HEK293T (cell line): ENCODE measurements around the gene HNRNPLL.
"Not testable (repeated sequence)": the region's sequence is repeated elsewhere in the genome, so short reads cannot be mapped to it uniquely, and the experiment has no call there.

Source experiments
- ARNT ChIP-seq: fragments of 450-650 bp; IDR thresholded peaks from 2 replicates; pipeline ENCODE4 v1.6.1; 2017; ENCODE audit warnings: mild to moderate bottlenecking
- BHLHE40 ChIP-seq: fragments of 450-650 bp; IDR thresholded peaks from 2 replicates; pipeline ENCODE4 v1.6.1; 2016; ENCODE audit warnings: mild to moderate bottlenecking, moderate library complexity, borderline replicate concordance
- CTBP1 ChIP-seq: fragments of 450-650 bp; IDR thresholded peaks from 2 replicates; pipeline ENCODE4 v1.6.1; 2016; ENCODE audit warnings: borderline replicate concordance
- ELF4 ChIP-seq: fragments of 450-650 bp; IDR thresholded peaks from 2 replicates; pipeline ENCODE4 v1.6.1; 2017; ENCODE audit warnings: antibody characterized with exemption
- FOXA1 ChIP-seq: fragments of 450-650 bp; IDR thresholded peaks from 2 replicates; pipeline ENCODE4 v1.6.1; 2016; ENCODE audit warnings: mild to moderate bottlenecking
- FOXK2 ChIP-seq: fragments of 450-650 bp; IDR thresholded peaks from 2 replicates; pipeline ENCODE4 v1.6.1; 2016; ENCODE audit warnings: mild to moderate bottlenecking
- FOXM1 ChIP-seq: fragments of 450-650 bp; IDR thresholded peaks from 2 replicates; pipeline ENCODE4 v1.6.1; 2017; ENCODE audit warnings: mild to moderate bottlenecking, borderline replicate concordance
- NFRKB ChIP-seq: fragments of 450-650 bp; IDR thresholded peaks from 2 replicates; pipeline ENCODE4 v1.6.1; 2016; ENCODE audit warnings: mild to moderate bottlenecking, moderate library complexity
- PKNOX1 ChIP-seq: fragments of 450-650 bp; IDR thresholded peaks from 2 replicates; pipeline ENCODE4 v1.6.1; 2016
- SP1 ChIP-seq: fragments of 450-650 bp; IDR thresholded peaks from 2 replicates; pipeline ENCODE4 v1.6.1; 2017
- SUZ12 ChIP-seq: fragments of 450-650 bp; IDR thresholded peaks from 2 replicates; pipeline ENCODE4 v1.6.1; 2016; ENCODE audit warnings: mild to moderate bottlenecking
- TARDBP ChIP-seq: fragments of 450-650 bp; IDR thresholded peaks from 2 replicates; pipeline ENCODE4 v1.6.1; 2016

GRCh38 chr2:38642373-38643017, 39.8 kb upstream of the HNRNPLL start:
- TF ChIP-seq ELF4, BHLHE40, ARNT, FOXM1, FOXA1, PKNOX1, SP1, TARDBP, SUZ12, CTBP1, NFRKB, FOXK2: not testable (repeated sequence)
